RWPE2 (cell line): ENCODE data around the gene KRT32.

Source experiments
- ATAC-seq: fragments of 200-7000 bp; cut with Tn5 transposase; 3 replicates; pipeline ENCODE4 v1.9.1; 2021; ENCODE audit warnings: low read depth
- DNase-seq: peaks from one replicate; pipeline ENCODE4 v3.0.0-alpha.2; 2020; ENCODE audit warnings: low spot score
- H3K27ac ChIP-seq: fragments of 450-650 bp; 2 replicates; pipeline ENCODE4 v1.5.1; 2017; ENCODE audit warnings: mild to moderate bottlenecking; ENCODE audit not compliant: poor library complexity, severe bottlenecking
- H3K27me3 ChIP-seq: fragments of 250-450 bp; sonication (Bioruptor Pico); 2 replicates; pipeline ENCODE4 v1.5.1; 2021; ENCODE audit warnings: mild to moderate bottlenecking, moderate library complexity; ENCODE audit not compliant: insufficient read depth, poor library complexity, severe bottlenecking
- H3K36me3 ChIP-seq: fragments of 250-450 bp; sonication (Bioruptor Pico); 2 replicates; pipeline ENCODE4 v1.5.1; 2020; ENCODE audit warnings: low read depth, mild to moderate bottlenecking, moderate library complexity
- H3K4me1 ChIP-seq: fragments of 250-450 bp; sonication (Bioruptor Pico); 2 replicates; pipeline ENCODE4 v1.5.1; 2021; ENCODE audit warnings: mild to moderate bottlenecking, moderate library complexity; ENCODE audit not compliant: insufficient read depth, poor library complexity, severe bottlenecking
- H3K4me3 ChIP-seq: fragments of 250-450 bp; sonication (Bioruptor Pico); 2 replicates; pipeline ENCODE4 v1.5.1; 2021; ENCODE audit warnings: mild to moderate bottlenecking, moderate library complexity; ENCODE audit not compliant: severe bottlenecking
- H3K9me3 ChIP-seq: fragments of 250-450 bp; sonication (Bioruptor Pico); 2 replicates; pipeline ENCODE4 v1.5.1; 2021; ENCODE audit warnings: mild to moderate bottlenecking, moderate library complexity; ENCODE audit not compliant: severe bottlenecking
- TF ChIP-seq, protein P1 (sequence below): fragments of 450-650 bp; IDR thresholded peaks from one replicate; pipeline ENCODE4 v1.5.1; 2017; ENCODE audit warnings: mild to moderate bottlenecking, moderate library complexity; ENCODE audit not compliant: poor library complexity, severe bottlenecking

Gene KRT32

DNA sequence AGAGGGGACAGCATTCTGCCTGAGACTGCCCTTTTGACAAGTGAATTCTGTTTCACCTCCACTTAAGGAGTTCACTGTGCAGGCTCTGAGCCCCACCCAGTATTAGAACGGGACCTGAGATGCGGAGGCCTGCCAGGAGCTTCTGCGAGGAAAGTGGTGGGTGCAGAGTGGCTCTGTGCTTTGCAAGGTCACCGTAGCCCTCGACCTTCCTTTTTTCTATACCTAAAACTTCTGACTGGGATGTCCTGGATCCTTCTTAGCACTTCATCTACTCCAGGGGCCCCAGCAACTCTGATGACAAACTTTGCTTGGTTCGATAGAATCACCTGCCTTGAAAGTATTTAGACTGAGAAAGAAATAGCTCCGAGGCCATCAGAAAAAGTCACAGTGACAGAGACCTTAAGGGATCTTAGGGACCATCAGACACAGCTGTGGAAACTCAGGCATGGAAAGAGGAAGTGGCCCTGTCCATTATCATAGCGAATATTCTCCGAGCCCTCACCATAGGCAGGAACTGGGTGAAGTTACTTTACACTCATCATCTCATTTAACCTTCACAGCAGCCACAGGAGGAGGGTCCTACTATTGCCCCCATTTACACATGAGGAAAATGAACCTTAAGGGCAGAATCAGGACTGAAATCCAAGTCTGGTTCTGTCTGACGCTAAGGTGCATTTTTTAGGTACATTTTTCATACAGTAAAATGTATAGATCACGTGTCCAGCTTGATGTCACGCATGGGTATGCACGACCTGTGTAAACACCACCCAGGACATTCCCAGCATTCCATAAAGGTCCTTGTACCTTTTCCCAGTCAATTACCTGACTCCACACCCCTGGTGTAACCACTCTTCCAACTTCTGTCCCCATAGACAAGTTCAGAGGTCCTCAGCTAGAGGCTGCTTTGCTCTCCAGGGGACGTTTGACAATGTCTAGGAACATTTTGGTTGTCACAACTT lies 38.9 kb upstream of the KRT32 start:
- DNase-seq, result no peak
- TF ChIP-seq, protein P1, sequence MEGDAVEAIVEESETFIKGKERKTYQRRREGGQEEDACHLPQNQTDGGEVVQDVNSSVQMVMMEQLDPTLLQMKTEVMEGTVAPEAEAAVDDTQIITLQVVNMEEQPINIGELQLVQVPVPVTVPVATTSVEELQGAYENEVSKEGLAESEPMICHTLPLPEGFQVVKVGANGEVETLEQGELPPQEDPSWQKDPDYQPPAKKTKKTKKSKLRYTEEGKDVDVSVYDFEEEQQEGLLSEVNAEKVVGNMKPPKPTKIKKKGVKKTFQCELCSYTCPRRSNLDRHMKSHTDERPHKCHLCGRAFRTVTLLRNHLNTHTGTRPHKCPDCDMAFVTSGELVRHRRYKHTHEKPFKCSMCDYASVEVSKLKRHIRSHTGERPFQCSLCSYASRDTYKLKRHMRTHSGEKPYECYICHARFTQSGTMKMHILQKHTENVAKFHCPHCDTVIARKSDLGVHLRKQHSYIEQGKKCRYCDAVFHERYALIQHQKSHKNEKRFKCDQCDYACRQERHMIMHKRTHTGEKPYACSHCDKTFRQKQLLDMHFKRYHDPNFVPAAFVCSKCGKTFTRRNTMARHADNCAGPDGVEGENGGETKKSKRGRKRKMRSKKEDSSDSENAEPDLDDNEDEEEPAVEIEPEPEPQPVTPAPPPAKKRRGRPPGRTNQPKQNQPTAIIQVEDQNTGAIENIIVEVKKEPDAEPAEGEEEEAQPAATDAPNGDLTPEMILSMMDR, result no peak
- Histone ChIP-seq H3K9me3 (no peaks in the 10 kb centered on the region), H3K36me3 (no peaks in the 10 kb centered on the region), H3K27ac (peak overlapping the region; percentile 25), H3K4me1 (peaks cover 19% of the 10 kb centered on the region), H3K27me3 (no peaks in the 10 kb centered on the region), H3K4me3 (no peak overlapping the region)
- no peak for ATAC-seq

DNA sequence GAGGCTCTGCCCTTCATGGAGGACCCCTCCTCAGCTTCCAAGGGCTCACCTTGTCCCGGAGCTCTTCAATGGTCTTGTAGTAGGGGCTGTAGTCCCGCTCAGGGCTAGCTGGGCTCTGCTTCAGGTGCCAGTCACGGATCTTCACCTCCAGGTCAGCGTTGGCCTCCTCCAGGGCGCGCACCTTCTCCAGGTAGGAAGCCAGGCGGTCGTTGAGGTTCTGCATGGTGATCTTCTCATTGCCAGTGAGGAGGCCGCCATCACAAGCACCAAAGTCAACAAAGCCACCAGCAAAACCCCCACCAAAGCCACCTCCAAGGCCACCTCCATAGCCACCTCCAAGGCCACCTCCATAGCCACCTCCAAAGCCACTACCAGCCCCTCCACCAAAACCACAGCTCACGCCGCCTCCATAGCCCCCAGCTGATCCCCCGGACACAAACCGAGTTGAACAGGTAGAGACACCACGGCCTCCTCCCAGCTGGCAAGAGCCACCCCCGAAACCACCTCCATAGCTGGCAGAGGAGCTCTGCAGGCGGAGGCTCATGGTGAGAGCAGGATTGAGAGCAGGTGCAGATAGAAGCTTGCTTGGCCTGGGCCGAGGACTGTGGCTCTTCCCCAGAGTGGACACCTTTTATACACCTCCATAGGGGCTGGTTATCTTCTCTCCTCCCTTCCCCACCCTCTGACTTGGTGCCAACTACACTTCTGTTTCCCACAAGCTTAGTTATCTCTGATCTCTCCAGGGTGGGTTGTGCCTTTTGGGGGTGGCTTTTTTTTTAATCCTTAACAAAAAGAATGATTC lies 38.0 kb upstream of the KRT32 start, which contains the start of gene KRT13:
Gene KRT13, minus strand, starts transcription at position 606 of the 802 bp plus-strand sequence. Its CDS starts 62 bp downstream, at position 544.
- TF ChIP-seq, protein P1, result no peak
- DNase-seq (no peak), ATAC-seq (no peak)
- H3K27ac ChIP-seq, result no peak within 1 kb of the TSS
- H3K4me1 ChIP-seq, result peaks cover 25% of the 10 kb centered on the region
- no peaks in the 10 kb centered on the region for H3K9me3 ChIP-seq
- H3K36me3 ChIP-seq, result no peaks in the 10 kb centered on the region
- no peaks in the 10 kb centered on the region for H3K27me3 ChIP-seq
- H3K4me3 ChIP-seq, result no peak within 1 kb of the TSS

DNA sequence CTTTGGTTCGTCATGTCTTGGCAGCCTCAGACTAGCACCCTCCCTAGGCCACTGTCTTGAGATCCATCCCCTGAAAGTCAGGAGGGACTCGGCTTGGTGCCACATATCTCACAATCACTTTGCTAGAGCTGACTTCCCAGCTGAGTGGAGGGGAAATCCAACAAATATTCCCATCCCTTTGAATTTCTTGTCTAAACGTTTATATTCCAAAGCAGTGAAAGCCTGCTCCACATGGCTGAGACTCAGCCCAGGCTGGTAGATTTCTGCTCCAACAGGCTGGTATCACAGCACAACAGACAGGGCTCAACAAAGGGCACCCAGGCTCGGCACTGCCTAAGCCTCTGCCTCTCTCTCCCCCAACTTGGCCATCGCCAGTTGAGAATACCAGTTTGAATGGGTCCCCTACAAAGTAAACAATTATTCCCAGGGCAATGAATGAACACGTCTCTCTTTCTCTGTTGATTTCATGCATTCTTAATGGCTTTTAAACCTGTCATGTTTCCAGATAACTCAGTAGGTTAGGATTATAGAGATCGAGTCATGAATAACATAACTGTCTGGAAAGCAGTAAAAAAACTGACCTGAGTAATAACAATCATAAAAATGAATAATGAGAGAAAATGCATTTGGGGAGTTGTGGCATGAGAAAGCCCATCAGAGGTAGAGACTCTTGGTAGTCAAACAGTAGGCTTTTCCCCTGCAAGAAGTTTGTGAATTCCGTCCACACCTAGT lies 37.2 kb upstream of the KRT32 start:
- H3K27me3 ChIP-seq, result no peaks in the 10 kb centered on the region
- ATAC-seq, result no peak
- H3K9me3 ChIP-seq, result no peaks in the 10 kb centered on the region
- no peak overlapping the region for H3K4me3 ChIP-seq
- no peak overlapping the region for H3K27ac ChIP-seq
- TF ChIP-seq, protein P1, result no peak
- H3K36me3 ChIP-seq, result no peaks in the 10 kb centered on the region
- H3K4me1 ChIP-seq, result peaks cover 33% of the 10 kb centered on the region
- no peak for DNase-seq

DNA sequence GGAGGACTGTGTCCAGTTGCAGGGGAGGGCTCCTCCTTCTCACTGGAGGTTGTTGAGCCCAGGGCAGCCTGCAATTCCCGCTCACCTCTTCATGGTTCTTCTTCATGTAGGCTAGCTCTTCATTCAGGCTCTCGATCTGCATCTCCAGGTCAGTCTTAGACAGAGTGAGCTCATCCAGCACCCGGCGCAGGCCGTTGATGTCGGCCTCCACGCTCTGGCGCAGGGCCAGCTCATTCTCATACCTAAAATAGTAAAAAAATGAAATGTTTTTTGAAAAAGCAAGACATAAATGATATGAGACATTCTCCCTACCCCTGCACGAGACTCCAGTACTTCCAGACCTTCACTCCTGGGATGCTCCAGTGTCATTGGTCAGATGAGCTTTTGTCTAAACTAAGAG lies 36.0 kb upstream of the KRT32 start:
- Histone ChIP-seq H3K27me3 (no peaks in the 10 kb centered on the region), H3K4me1 (peaks cover 39% of the 10 kb centered on the region), H3K36me3 (no peaks in the 10 kb centered on the region), H3K4me3 (no peak overlapping the region), H3K27ac (no peak overlapping the region), H3K9me3 (no peaks in the 10 kb centered on the region)
- ATAC-seq (no peak), DNase-seq (no peak)
- TF ChIP-seq, protein P1, result no peak
